ENCODE results near the gene CNRIP1. TPM values are rescaled to one million over a fixed set of nuclear protein-coding genes. Genes with fewer than 3 reads are reported as not detected.

Gene CNRIP1
- total and polyA plus RNA-seq, 2 of the 4 experiments (the other 2 are of a cell fraction), result 23.3 to 32.7 TPM

GRCh38 chr2:68309426-68309825, 10.3 kb downstream of the CNRIP1 start:
- Histone ChIP-seq H3K9me1 (ENCODE audit: insufficient read depth, low read length) (no peaks in the 10 kb centered on the region), H4K5ac (ENCODE audit: low read depth, low read length) (0 out of 2 replicates have a peak overlapping the region, but pooled peaks have one; percentile 45), H2AK5ac (ENCODE audit: low read depth, low read length) (no peak overlapping the region), H3K23ac (ENCODE audit: low read depth, low read length) (no peak overlapping the region), H4K20me1 (ENCODE audit: insufficient read depth, low read length) (no peaks in the 10 kb centered on the region), H4K8ac (ENCODE audit: low read depth in 2 of 2, low read length in 2 of 2) (0 out of 4 replicates have a peak overlapping the region, but pooled peaks of 1 of the 2 experiments have one; percentile 26), H3K18ac (ENCODE audit: low read depth, low read length) (peak overlapping the region; percentile 68; the same call in 1 of the 2 replicates), H3K4me1 (ENCODE audit: control insufficient read depth, insufficient read depth, low read length) (peaks cover 5% of the 10 kb centered on the region), H2BK15ac (ENCODE audit: low read depth, low read length) (no peak overlapping the region), H3K27me3 (ENCODE audit: control insufficient read depth, insufficient read depth, low read length) (no peaks in the 10 kb centered on the region), H3K27ac (ENCODE audit: insufficient read depth, low read length) (no peak overlapping the region), H3K4ac (ENCODE audit: low read depth, low read length) (no peak overlapping the region), H2BK20ac (ENCODE audit: low read depth, low read length) (no peak overlapping the region), H3K36me3 (ENCODE audit: control insufficient read depth, insufficient read depth, low read length) (0 out of 2 replicates have a peak, but pooled peaks cover 1% of the 10 kb centered on the region), H3K56ac (ENCODE audit: extremely low read depth, insufficient read depth, low read length) (no peak overlapping the region), H2AK9ac (replicated peaks; ENCODE audit: low read depth, low read length, poor library complexity) (no peak overlapping the region), H3K14ac (replicated peaks; ENCODE audit: low read depth, low read length) (no peak overlapping the region), H3K79me1 (ENCODE audit: low read depth in 1 of 2, low read length in 2 of 2) (peaks cover 5 to 13% of the 10 kb centered on the region in 2 experiments; a peak in 3 of 4 replicates), H3K4me3 (ENCODE audit: insufficient read depth, low read depth, low read length) (no peak overlapping the region), H3K9me3 (ENCODE audit: control insufficient read depth, insufficient read depth, low read length) (no peaks in the 10 kb centered on the region), H2BK120ac (ENCODE audit: low read depth, low read length) (no peak overlapping the region), H3K4me2 (ENCODE audit: low read depth, low read length) (no peak overlapping the region), H2BK5ac (ENCODE audit: low read depth, low read length, poor library complexity, severe bottlenecking) (no peak overlapping the region), H3K9ac (ENCODE audit: low read depth, low read length) (no peak overlapping the region), H4K91ac (ENCODE audit: insufficient read depth, low read depth, low read length) (no peak overlapping the region), H2AFZ (replicated peaks; ENCODE audit: low read length, poor library complexity) (no peak overlapping the region)
- no peak for DNase-seq
- TF ChIP-seq MAZ (IDR thresholded peaks at IDR 0.05; ENCODE audit: borderline replicate concordance, low read depth, low read length) (no peak), MAFK (IDR thresholded peaks at IDR 0.05; ENCODE audit: low read depth, low read length) (no peak), SMC3 (IDR thresholded peaks at IDR 0.05; ENCODE audit: low read depth, low read length) (no peak), FOS (IDR thresholded peaks at IDR 0.05; ENCODE audit: low read depth, low read length) (no peak), BHLHE40 (IDR thresholded peaks at IDR 0.05; ENCODE audit: low read depth, low read length) (no peak), USF2 (IDR thresholded peaks at IDR 0.05; ENCODE audit: low read depth, low read length) (no peak), NFE2L2 (IDR thresholded peaks at IDR 0.05; ENCODE audit: low read depth, low read length) (no peak), ELK1 (IDR thresholded peaks at IDR 0.05; ENCODE audit: borderline replicate concordance, low read depth, low read length) (no peak)
- POLR2A ChIA-PET (ENCODE audit: unreplicated experiment), result no interaction called here
- CTCF ChIA-PET, result interaction anchor here (0.9 kb wide), 1 partner anchor 12 kb away, joined by 3 read pairs; no protein-coding TSS in a partner anchor
- no peak for ATAC-seq (ENCODE audit: low read depth)
- in situ Hi-C loops (cut with MboI; ENCODE audit: low sequenced_read_pairs), result no loop called here
- dilution Hi-C loops (cut with HindIII; ENCODE audit: low sequenced_read_pairs, unreplicated experiment), result no loop called here
- BruUV-seq (replicated peaks), result no TSS peak
- intact Hi-C loops (cut with micrococcal nuclease), result no loop called here
